Left ventricle myocardium superior (tissue), 1 donor: ENCODE measurements around the gene HIPK1. TPM values are rescaled to one million over a fixed set of nuclear protein-coding genes. Genes with fewer than 3 reads are reported as not detected.

Experiments used
- ATAC-seq: fragments of 200-7000 bp; cut with Tn5 transposase; one replicate; pipeline ENCODE4 v1.9.1; 2020; ENCODE audit warnings: mild to moderate bottlenecking, moderate library complexity
- DNase-seq: peaks from one replicate; pipeline ENCODE4 v3.0.0-alpha.2; 2020
- intact Hi-C: fragments of 100-400 bp; cut with micrococcal nuclease; formaldehyde crosslinking; loops from one replicate; pipeline ENCODE4 v1.11.0; 2022
- total RNA-seq: library from RNA; stranded (reverse); fragmentation: NEBNext Ultra II Directional; extraction: Animal tissue kit (Norgen Biotek cat#: 25700); gene quantifications from one replicate; pipeline ENCODE4 v1.2.1, GENCODE V29; 2021
- donor health status: DM: no; HTN: yes; CAD: no; lungs with severe emphysema.

The HIPK1 gene
- total RNA-seq, 1 donor from 2014 or later, result 52.2 TPM

DNA sequence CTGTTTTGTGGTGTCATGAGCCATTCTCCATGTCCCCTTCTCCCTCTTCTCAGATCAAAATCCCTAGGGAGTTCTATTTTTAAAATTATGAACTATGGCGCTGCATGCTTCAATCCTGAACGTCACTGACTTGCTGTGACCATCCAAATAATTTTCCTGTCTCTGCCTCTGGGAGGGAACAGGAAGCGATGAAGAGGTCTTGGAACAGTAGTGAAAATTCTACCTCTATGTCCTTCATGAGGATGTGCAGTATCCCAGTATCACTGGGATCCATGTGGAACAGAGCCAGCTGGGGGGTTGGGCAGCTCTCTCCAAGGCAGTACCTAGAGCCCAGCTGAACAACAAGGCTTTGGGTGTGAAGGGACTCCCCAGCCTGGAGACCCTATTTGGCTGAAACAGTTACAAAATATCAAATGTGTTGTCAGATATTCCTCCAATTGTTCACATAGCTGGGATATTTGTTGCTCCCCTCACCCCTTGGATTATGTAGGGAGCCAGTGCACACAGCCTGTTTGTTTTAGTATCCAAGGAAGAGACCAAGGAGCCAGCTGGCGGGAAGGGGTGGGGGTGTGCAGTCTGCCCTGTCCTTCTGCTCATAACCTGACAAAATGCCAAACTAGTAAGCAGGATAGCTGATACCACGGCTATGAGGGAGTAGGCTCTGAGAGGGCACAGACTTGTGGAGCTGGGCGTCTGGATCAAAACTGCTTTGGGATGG lies 16.4 kb upstream of the HIPK1 start:
- intact Hi-C loops, result no loop called here
- peak; percentile 54 for DNase-seq
- peak; percentile 94 for ATAC-seq

GRCh38 chr1:113913312-113913668 lies 15.8 kb upstream of the HIPK1 start:
- intact Hi-C loops, result no loop called here
- ATAC-seq (peak; percentile 50), DNase-seq (no peak)

- ATAC-seq (no peak), DNase-seq (no peak)
- intact Hi-C loops, result no loop called here
Measured at GRCh38 chr1:113913887-113914664, 15.0 kb upstream of the HIPK1 start.

GRCh38 chr1:113916974-113917373 lies 12.2 kb upstream of the HIPK1 start:
- DNase-seq (no peak), ATAC-seq (no peak)
- intact Hi-C loops, result no loop called here

GRCh38 chr1:113917400-113918082 lies 11.6 kb upstream of the HIPK1 start:
- intact Hi-C loops, result no loop called here
- DNase-seq, result no peak
- no peak for ATAC-seq

DNA sequence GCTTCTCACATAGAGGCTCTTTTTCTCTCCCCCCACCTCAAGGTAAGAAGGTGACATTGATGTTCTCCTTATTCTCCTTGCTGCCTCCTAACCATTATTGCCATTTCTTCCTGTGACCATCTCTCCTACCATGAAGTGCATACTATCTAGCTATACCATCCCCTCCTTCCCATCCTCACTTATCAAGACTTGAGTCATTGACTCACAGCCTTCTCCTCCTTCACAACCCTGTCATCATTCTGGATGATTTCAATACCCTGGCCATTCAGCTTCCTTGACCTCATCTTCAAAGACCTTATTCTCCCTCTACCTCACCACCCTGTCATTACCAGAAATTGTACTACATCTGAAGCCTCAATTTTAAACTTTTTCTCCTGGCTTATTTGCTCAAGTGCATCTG lies 10.9 kb upstream of the HIPK1 start:
- DNase-seq (no peak), ATAC-seq (no peak)
- intact Hi-C loops, result no loop called here

DNA sequence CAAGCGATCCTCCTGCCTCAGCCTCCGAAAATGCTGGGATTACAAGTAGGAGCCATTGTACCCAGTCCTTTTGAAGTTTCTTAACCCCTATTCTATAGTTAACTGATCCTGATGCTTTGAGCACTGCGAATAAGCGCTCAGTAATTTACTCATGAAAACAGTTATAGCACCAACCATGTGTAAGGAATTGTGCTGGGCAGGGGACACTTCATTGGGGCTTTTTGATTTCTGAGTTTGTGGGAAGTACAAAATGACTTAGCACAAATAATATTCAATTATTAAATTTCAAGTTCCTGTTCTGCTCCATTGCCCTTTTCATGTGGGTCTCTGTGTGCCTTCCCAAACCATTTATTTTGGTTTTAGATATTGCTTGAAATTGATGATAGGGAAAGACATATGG lies 6.2 kb upstream of the HIPK1 start:
- intact Hi-C loops, result no loop called here
- DNase-seq (no peak), ATAC-seq (no peak)

DNA sequence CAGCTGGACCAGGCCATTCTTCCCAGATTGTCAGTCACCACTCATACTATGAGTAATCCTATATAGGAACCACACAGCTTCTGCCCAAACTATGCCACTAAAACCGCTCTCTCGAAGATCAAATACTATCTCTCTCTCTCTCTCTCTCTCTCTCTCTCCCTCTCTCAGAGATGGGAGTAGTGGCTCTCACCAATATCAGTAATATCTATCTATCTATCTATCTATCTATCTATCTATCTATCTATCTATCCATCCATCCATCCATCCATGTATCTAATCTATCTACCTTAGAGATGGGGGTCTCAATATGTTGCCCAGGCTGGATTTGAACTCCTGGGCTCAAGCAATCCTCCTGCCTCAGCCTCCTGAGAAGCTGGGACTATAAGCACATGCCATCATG lies 4.7 kb upstream of the HIPK1 start:
- intact Hi-C loops, result no loop called here
- ATAC-seq (no peak), DNase-seq (no peak)

- DNase-seq (no peak), ATAC-seq (peak; percentile 24)
- intact Hi-C loops, result no loop called here
Measured at GRCh38 chr1:113928187-113928930, 765 bp upstream of the HIPK1 start.

DNA sequence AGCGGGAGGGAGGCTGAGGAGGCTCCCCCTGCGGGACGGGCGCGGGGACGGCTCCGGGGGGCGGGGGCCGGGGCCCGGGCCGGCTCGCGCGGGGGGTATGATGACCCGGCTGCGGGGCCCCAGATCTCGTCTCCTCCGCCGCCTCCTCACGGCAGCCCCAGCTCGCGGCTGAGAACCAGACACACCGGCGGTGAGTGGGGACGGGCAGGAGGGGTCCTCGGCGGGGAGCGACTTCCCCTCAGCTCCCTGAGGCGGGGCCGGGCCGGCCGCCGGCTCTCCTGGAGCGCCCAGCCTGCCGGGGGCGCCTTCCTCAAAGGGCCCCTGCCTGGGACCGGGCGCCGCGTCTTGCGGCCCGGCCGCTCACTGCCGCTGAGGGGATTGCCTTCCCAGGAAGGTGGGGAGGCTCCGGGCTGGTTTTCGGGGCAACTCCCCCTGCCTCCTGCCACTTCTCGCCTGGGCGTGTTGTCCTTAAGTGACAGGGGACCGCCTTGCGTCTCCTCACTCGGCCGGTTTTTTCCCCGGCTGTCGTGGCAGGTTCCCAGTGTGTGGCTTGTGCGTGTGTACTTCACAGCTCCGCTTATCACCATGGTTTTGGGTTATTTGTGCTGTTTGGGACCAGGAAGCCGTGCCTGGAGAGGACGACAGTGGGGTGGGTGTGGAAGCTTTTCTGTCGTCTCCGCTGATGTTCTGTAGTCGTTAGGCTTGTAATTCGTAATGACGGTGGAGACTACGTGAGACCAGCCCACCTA lies 800 bp downstream of the HIPK1 start:
- ATAC-seq, result peak; percentile 52
- DNase-seq, result peak; percentile 61
- intact Hi-C loops, result loop anchor here (10.0 kb wide), 1 partner anchor 95 kb away; no protein-coding TSS in a partner anchor

- ATAC-seq (no peak), DNase-seq (no peak)
- intact Hi-C loops, result loop anchor here (10.0 kb wide), 1 partner anchor 96 kb away; no protein-coding TSS in a partner anchor
Measured at GRCh38 chr1:113930499-113931161, 1.5 kb downstream of the HIPK1 start.

DNA sequence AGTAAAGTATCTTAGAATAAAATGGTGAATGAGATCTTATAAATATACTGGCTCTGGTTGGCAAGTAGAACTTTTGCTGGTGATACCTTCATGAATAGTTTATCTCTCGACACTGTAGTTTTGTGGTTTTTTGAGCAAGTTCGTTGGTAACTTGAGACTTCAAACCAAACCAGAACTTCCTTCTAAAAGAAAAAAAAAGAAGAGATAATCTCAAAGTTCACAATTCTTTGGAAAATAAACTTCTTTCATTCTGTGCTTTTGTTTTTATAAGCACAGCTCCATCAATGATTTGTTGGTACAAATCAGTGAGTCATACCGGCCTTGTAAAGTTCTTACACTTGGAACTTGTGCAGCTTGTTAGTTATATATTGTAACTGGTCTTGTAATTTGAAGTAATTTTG lies 2.3 kb downstream of the HIPK1 start:
- DNase-seq, result no peak
- intact Hi-C loops, result loop anchor here (10.0 kb wide), 1 partner anchor 97 kb away; no protein-coding TSS in a partner anchor
- no peak for ATAC-seq

DNA sequence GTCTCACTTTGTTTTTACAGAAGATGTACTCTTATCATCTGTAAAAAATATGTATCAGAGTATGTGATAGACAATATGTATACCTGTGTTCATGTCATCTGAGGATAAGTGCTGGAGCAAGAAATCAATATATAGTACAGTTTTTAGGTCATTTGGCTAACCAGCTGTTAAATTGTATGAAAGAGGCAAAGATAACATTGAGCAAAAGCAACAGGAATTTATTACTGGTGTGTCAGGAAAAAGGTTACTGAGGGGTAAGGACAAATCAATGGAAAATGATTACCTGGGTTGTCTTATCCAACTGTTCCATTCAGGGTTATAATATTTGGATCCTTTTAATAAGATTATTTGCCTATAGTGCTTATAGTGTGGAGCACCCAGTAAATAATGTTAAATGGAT lies 4.9 kb downstream of the HIPK1 start:
- ATAC-seq (no peak), DNase-seq (no peak)
- intact Hi-C loops, result loop anchor here (10.0 kb wide), 1 partner anchor 99 kb away; no protein-coding TSS in a partner anchor

- ATAC-seq, result no peak
- DNase-seq, result no peak
- intact Hi-C loops, result loop anchor here (10.0 kb wide), 1 partner anchor 100 kb away; no protein-coding TSS in a partner anchor
Measured at GRCh38 chr1:113934511-113935055, 5.5 kb downstream of the HIPK1 start.

GRCh38 chr1:113935176-113935575 lies 6.1 kb downstream of the HIPK1 start:
- no peak for ATAC-seq
- intact Hi-C loops, result loop anchor here (10.0 kb wide), 1 partner anchor 100 kb away; no protein-coding TSS in a partner anchor
- DNase-seq, result no peak

DNA sequence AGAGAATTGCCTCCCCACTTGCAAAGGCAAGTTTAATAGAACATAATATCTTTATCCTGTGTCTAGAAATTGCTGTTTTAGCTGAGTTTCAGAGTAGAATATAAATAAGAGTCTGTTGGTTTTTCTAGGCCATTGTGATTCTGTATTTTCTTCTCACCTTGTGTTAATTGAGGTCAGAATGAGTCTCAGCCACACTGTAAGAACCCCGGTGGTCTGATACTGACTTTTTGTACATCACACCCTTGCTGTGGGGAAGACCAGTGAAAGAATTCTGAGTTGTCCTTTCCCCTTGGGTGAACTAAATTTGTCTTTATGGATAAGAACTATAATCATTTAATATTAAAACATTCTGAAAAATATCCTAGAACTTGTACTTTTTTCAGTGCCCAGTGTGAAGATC lies 6.8 kb downstream of the HIPK1 start:
- DNase-seq (no peak), ATAC-seq (no peak)
- intact Hi-C loops, result loop anchor here (10.0 kb wide), 1 partner anchor 101 kb away; no protein-coding TSS in a partner anchor

GRCh38 chr1:113937146-113937545 lies 8.0 kb downstream of the HIPK1 start:
- ATAC-seq (no peak), DNase-seq (no peak)
- intact Hi-C loops, result loop anchor here (10.0 kb wide), 1 partner anchor 102 kb away; no protein-coding TSS in a partner anchor

DNA sequence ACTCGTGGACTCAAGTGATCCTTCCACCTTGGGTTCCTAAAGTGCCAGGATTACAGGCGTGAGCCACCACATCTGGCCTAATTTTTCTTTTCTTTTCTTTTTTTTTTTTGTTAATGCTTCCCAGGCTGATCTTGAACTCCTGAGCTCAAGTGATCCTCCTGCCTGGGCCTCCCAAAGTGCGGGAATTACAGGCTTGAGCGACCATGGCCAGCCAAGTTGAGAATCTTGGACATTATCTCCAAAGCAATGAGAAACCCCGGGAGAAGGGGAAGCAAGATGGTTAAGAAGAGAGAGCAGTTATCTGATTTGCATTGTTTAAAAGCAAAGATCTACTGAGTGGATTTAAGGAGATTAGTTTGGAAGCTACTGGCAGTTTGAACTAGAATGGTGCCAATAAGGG lies 9.1 kb downstream of the HIPK1 start:
- ATAC-seq, result no peak
- intact Hi-C loops, result loop anchor here (10.0 kb wide), 1 partner anchor 103 kb away; no protein-coding TSS in a partner anchor
- DNase-seq, result no peak
